GM12865 (cell line): Measurements from ENCODE around the gene NDOR1.
"Not testable (repeated sequence)": the region's sequence is repeated elsewhere in the genome, so short reads cannot be mapped to it uniquely, and the experiment has no call there.

Experiments
- DNase-seq: peaks from one replicate; pipeline ENCODE4 v3.0.0; 2010; ENCODE audit warnings: low read depth
- H3K4me3 ChIP-seq: 2 replicates; pipeline ENCODE4 v1.5.1; 2011; ENCODE audit warnings: mild to moderate bottlenecking, low read depth, low read length, control low read depth
- CTCF ChIP-seq: IDR thresholded peaks from 2 replicates; pipeline ENCODE4 v1.5.1; 2011; ENCODE audit warnings: low read length, control low read depth, low read depth, inconsistent platforms; ENCODE audit not compliant: insufficient read depth; ENCODE audit errors: missing control alignments

NDOR1 gene

GRCh38 chr9:137240318-137240840 lies 34.9 kb downstream of the NDOR1 start:
- TF ChIP-seq CTCF, result no peak
- DNase-seq, result peak; percentile 83
- peak overlapping the region; percentile 62 for H3K4me3 ChIP-seq

GRCh38 chr9:137240841-137241489 lies 35.5 kb downstream of the NDOR1 start, which contains the start of gene TUBB4B:
TUBB4B (plus strand) TSS chr9:137241287; CDS start chr9:137241361, 74 bp downstream.
- H3K4me3 ChIP-seq, result peak within 1 kb of the TSS; percentile 77
- TF ChIP-seq CTCF, result no peak
- DNase-seq, result peak; percentile 100

GRCh38 chr9:137241490-137242268 lies 36.2 kb downstream of the NDOR1 start:
- TF ChIP-seq CTCF, result no peak
- DNase-seq, result peak; percentile 58

GRCh38 chr9:137242269-137243203 lies 37.0 kb downstream of the NDOR1 start:
- DNase-seq, result no peak
- TF ChIP-seq CTCF, result no peak
- H3K4me3 ChIP-seq, result peak overlapping the region; percentile 77

More at GRCh38 chr9:137241490-137242268, 36.2 kb downstream of the NDOR1 start:
- H3K4me3 ChIP-seq, result peak overlapping the region; percentile 77

DNA sequence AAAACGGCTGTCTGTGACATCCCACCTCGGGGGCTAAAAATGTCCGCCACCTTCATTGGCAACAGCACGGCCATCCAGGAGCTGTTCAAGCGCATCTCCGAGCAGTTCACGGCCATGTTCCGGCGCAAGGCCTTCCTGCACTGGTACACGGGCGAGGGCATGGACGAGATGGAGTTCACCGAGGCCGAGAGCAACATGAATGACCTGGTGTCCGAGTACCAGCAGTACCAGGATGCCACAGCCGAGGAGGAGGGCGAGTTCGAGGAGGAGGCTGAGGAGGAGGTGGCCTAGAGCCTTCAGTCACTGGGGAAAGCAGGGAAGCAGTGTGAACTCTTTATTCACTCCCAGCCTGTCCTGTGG lies 37.7 kb downstream of the NDOR1 start:
- H3K4me3 ChIP-seq, result not testable (repeated sequence)

GRCh38 chr9:137243626-137244485 lies 38.4 kb downstream of the NDOR1 start:
- no peak overlapping the region for H3K4me3 ChIP-seq
- no peak for TF ChIP-seq CTCF
- DNase-seq, result no peak

More for the DNA sequence above, 37.7 kb downstream of the NDOR1 start:
- DNase-seq, result not testable (repeated sequence)
